Neural cell (in vitro differentiated cells): ENCODE data around the gene IGSF10. TPM values are rescaled to one million over a fixed set of nuclear protein-coding genes. Genes with fewer than 3 reads are reported as not detected.

Experiments used
- H2AFZ ChIP-seq: fragments of 200-600, 300-800 bp; sonication (generic), shearing (Covaris generic); 2 replicates; pipeline ENCODE4 v1.6.0; 2014; ENCODE audit warnings: low read depth, mild to moderate bottlenecking, antibody characterized with exemption, low read length, moderate library complexity
- H3F3A ChIP-seq: fragments of 200-600 bp; shearing (Covaris generic); 2 replicates; pipeline ENCODE4 v1.6.1; 2016; ENCODE audit warnings: mild to moderate bottlenecking, moderate library complexity, mixed read lengths, antibody characterized with exemption, low read length; ENCODE audit not compliant: insufficient read depth, poor library complexity, severe bottlenecking
- H3K27ac ChIP-seq: fragments of 200-600, 300-800 bp; sonication (generic), shearing (Covaris generic); 2 replicates; pipeline ENCODE4 v1.5.1; 2014; ENCODE audit warnings: mild to moderate bottlenecking, low read length, moderate library complexity
- H3K27me3 ChIP-seq: fragments of 300-800, 200-600 bp; sonication (generic), shearing (Covaris generic); 2 replicates; pipeline ENCODE4 v1.6.0; 2014; ENCODE audit warnings: mild to moderate bottlenecking, low read depth, low read length, moderate library complexity; ENCODE audit not compliant: insufficient read depth
- H3K36me3 ChIP-seq: fragments of 300-800, 200-600 bp; sonication (generic), shearing (Covaris generic); 2 replicates; pipeline ENCODE4 v1.5.1; 2014; ENCODE audit warnings: mild to moderate bottlenecking, antibody characterized with exemption, low read length, moderate library complexity; ENCODE audit not compliant: insufficient read depth
- H3K4me2 ChIP-seq: fragments of 300-800, 200-600 bp; sonication (generic), shearing (Covaris generic); 2 replicates; pipeline ENCODE4 v1.6.0; 2014; ENCODE audit warnings: mild to moderate bottlenecking, low read length
- H3K4me3 ChIP-seq: fragments of 300-800, 200-600 bp; sonication (generic), shearing (Covaris generic); 2 replicates; pipeline ENCODE4 v1.5.1; 2014; ENCODE audit warnings: mild to moderate bottlenecking, low read length, moderate library complexity
- H3K79me2 ChIP-seq: fragments of 200-600 bp; shearing (Covaris generic); replicated peaks from 2 replicates; pipeline ENCODE4 v1.6.0; 2014; ENCODE audit warnings: mild to moderate bottlenecking, low read length, moderate library complexity; ENCODE audit not compliant: insufficient read depth
- H3K9ac ChIP-seq: fragments of 300-800, 200-600 bp; sonication (generic), shearing (Covaris generic); 2 replicates; pipeline ENCODE4 v1.6.1; 2016; ENCODE audit warnings: mild to moderate bottlenecking, low read length, mixed read lengths
- H3K9me2 ChIP-seq: fragments of 200-600 bp; shearing (Covaris generic); 2 replicates; pipeline ENCODE4 v1.6.1; 2016; ENCODE audit warnings: mild to moderate bottlenecking, low read length, mixed read lengths; ENCODE audit not compliant: insufficient read depth
- H3K9me3 ChIP-seq: fragments of 200-600, 300-800 bp; sonication (generic), shearing (Covaris generic); 2 replicates; pipeline ENCODE4 v1.6.1; 2016; ENCODE audit warnings: mild to moderate bottlenecking, mixed run types, low read length, moderate library complexity, mixed read lengths
- H4K20me1 ChIP-seq: fragments of 200-600 bp; shearing (Covaris generic); 2 replicates; pipeline ENCODE4 v1.6.1; 2016; ENCODE audit warnings: mild to moderate bottlenecking, mixed run types; ENCODE audit not compliant: insufficient read depth
- EP300 ChIP-seq: fragments of 450-650 bp; conservative IDR thresholded peaks from 2 replicates; pipeline ENCODE4 v1.6.1; 2014; ENCODE audit warnings: antibody characterized with exemption, mild to moderate bottlenecking, moderate library complexity; ENCODE audit not compliant: poor library complexity, severe bottlenecking
- EZH2 ChIP-seq: fragments of 200-600, 300-800 bp; shearing (Covaris generic), sonication (generic); IDR thresholded peaks from 2 replicates; pipeline ENCODE4 v1.6.1; 2014; ENCODE audit warnings: antibody characterized with exemption, low read length, borderline replicate concordance, mild to moderate bottlenecking; ENCODE audit not compliant: insufficient read depth, poor library complexity, severe bottlenecking
- MXI1 ChIP-seq: fragments of 450-650 bp; conservative IDR thresholded peaks from 2 replicates; pipeline ENCODE4 v1.6.1; 2014; ENCODE audit warnings: antibody characterized with exemption, mild to moderate bottlenecking; ENCODE audit not compliant: poor library complexity, severe bottlenecking
- POLR2AphosphoS5 ChIP-seq: IDR thresholded peaks from 2 replicates; pipeline ENCODE4 v1.6.1; 2012
- SMC3 ChIP-seq: fragments of 450-650 bp; conservative IDR thresholded peaks from 2 replicates; pipeline ENCODE4 v1.6.1; 2014; ENCODE audit warnings: antibody characterized with exemption, mild to moderate bottlenecking, moderate library complexity; ENCODE audit not compliant: poor library complexity
- TAF1 ChIP-seq: IDR thresholded peaks from 2 replicates; pipeline ENCODE4 v1.6.1; 2012; ENCODE audit warnings: low read depth
- polyA plus RNA-seq: library from polyadenylated mRNA; depleted of rRNA; stranded (reverse); fragments of >200 nt; gene quantifications from 2 replicates; pipeline ENCODE4 v1.2.3, GENCODE V29; 2014
- TF ChIP-seq, protein P1 (sequence below): fragments of 450-650 bp; IDR thresholded peaks from 2 replicates; pipeline ENCODE4 v1.5.1; 2014; ENCODE audit warnings: antibody characterized with exemption, mild to moderate bottlenecking, moderate library complexity; ENCODE audit not compliant: poor library complexity, severe bottlenecking
- TF ChIP-seq, protein P2 (sequence below): IDR thresholded peaks from 2 replicates; pipeline ENCODE4 v1.6.1; 2012; ENCODE audit warnings: borderline replicate concordance

Gene IGSF10
- polyA plus RNA-seq, 1 donor from 2014 or later, result not detected

DNA sequence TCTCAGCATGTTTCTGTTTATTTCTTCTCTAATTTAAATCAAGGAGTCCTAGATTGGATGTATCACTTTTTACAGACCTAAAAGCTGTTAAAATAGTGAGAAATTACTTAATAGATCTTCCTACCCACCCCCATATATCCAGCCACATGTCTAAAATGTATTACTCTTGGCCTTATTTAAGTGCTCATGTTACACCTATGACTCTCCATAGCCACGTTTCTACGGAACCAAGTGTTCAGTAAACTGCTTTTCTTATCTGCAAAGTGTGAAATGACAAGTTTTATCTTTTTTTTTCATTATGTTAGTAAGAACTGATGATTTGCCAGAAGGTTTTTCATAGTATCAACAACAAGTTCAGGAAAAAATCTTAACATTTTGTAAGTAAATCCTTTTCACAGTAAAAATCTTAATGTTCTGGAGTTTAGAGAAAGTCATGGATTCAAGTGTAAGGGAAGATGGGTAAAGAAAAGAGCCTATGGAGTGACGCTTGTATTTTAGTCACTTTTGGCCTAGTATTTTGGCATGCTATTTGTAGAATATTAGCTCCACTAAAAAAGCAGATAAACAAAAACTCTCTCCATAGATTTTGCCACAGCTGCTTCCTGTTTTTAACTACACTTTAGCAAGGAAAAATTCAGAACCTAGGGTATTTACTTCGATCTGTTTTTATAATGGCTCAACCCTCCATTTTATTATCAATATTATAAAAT, 41.2 kb upstream of the IGSF10 start:
- no peaks in the 10 kb centered on the region for H3K79me2 ChIP-seq

DNA sequence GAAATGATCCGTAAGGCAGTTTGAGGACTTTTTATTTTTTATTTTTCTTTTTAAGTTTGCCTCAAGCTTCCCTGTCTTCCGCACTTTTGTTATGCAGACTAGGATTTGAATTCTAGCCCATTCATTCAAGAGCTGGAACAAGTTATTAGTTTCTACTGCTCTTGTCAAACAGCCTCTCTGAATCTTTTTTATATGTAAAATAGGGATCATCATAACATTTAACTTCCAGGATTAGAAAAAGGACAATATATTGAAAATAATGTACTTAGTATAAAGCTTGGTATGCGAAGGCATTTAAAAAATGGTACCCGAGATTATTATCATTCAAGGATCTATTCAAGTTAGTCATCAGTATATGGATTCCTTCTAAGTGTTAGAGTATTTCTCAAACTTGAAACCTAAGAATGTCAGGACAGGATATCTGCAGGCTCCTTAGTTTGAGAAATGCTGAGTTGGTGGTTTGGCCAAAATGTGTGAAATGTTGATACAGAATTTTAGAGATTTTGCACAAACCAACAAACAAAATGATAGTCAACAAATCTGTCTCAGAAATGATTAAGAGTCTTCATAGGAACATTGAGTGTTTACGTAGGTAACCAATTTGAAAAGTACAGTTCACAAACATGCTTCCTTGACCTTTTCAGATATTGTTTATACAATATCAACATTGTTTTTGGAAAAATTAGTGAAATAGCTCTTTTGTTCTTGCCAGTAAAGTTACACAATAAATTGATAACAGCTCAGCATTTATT, 40.5 kb upstream of the IGSF10 start:
- Histone ChIP-seq H3K9ac (no peak overlapping the region), H3K79me2 (no peaks in the 10 kb centered on the region), H3K4me3 (no peak overlapping the region), H3K4me2 (no peak overlapping the region), H3K27me3 (no peaks in the 10 kb centered on the region), H3K36me3 (no peaks in the 10 kb centered on the region), H3K27ac (no peak overlapping the region), H2AFZ (no peak overlapping the region), H3K9me2 (no peaks in the 10 kb centered on the region), H3K9me3 (no peaks in the 10 kb centered on the region), H3F3A (no peaks in the 10 kb centered on the region), H4K20me1 (no peaks in the 10 kb centered on the region)
- TF ChIP-seq, protein P1, sequence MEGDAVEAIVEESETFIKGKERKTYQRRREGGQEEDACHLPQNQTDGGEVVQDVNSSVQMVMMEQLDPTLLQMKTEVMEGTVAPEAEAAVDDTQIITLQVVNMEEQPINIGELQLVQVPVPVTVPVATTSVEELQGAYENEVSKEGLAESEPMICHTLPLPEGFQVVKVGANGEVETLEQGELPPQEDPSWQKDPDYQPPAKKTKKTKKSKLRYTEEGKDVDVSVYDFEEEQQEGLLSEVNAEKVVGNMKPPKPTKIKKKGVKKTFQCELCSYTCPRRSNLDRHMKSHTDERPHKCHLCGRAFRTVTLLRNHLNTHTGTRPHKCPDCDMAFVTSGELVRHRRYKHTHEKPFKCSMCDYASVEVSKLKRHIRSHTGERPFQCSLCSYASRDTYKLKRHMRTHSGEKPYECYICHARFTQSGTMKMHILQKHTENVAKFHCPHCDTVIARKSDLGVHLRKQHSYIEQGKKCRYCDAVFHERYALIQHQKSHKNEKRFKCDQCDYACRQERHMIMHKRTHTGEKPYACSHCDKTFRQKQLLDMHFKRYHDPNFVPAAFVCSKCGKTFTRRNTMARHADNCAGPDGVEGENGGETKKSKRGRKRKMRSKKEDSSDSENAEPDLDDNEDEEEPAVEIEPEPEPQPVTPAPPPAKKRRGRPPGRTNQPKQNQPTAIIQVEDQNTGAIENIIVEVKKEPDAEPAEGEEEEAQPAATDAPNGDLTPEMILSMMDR, result no peak
- no peak for TF ChIP-seq POLR2AphosphoS5

More for the DNA sequence above, 41.2 kb upstream of the IGSF10 start:
- Histone ChIP-seq H3F3A (no peaks in the 10 kb centered on the region), H3K9me2 (no peaks in the 10 kb centered on the region), H3K4me3 (no peak overlapping the region), H3K27ac (no peak overlapping the region), H3K9ac (no peak overlapping the region), H3K36me3 (no peaks in the 10 kb centered on the region), H3K27me3 (no peaks in the 10 kb centered on the region), H3K9me3 (no peaks in the 10 kb centered on the region), H4K20me1 (no peaks in the 10 kb centered on the region), H2AFZ (no peak overlapping the region), H3K4me2 (no peak overlapping the region)
- TF ChIP-seq EZH2 (no peak), TAF1 (no peak), MXI1 (no peak), EP300 (no peak), POLR2AphosphoS5 (no peak), SMC3 (no peak)
- TF ChIP-seq, protein P2, sequence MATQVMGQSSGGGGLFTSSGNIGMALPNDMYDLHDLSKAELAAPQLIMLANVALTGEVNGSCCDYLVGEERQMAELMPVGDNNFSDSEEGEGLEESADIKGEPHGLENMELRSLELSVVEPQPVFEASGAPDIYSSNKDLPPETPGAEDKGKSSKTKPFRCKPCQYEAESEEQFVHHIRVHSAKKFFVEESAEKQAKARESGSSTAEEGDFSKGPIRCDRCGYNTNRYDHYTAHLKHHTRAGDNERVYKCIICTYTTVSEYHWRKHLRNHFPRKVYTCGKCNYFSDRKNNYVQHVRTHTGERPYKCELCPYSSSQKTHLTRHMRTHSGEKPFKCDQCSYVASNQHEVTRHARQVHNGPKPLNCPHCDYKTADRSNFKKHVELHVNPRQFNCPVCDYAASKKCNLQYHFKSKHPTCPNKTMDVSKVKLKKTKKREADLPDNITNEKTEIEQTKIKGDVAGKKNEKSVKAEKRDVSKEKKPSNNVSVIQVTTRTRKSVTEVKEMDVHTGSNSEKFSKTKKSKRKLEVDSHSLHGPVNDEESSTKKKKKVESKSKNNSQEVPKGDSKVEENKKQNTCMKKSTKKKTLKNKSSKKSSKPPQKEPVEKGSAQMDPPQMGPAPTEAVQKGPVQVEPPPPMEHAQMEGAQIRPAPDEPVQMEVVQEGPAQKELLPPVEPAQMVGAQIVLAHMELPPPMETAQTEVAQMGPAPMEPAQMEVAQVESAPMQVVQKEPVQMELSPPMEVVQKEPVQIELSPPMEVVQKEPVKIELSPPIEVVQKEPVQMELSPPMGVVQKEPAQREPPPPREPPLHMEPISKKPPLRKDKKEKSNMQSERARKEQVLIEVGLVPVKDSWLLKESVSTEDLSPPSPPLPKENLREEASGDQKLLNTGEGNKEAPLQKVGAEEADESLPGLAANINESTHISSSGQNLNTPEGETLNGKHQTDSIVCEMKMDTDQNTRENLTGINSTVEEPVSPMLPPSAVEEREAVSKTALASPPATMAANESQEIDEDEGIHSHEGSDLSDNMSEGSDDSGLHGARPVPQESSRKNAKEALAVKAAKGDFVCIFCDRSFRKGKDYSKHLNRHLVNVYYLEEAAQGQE, result no peak
